GM13977 (cell line): ENCODE data around the gene RAB7B.

Experiments used
- DNase-seq: peaks from one replicate; pipeline ENCODE4 v3.0.0; 2012; ENCODE audit warnings: low spot score
- in situ Hi-C: fragments of 300-500 bp; cut with MboI; formaldehyde crosslinking; loops from one replicate; pipeline ENCODE4 v1.12.0; 2022; ENCODE audit warnings: low sequenced_read_pairs, low pct_unique_long_range_greater_than_20kb, mixed read lengths, inconsistent platforms; ENCODE audit not compliant: unreplicated experiment
- TF ChIP-seq, protein P1 (sequence below): IDR thresholded peaks from 2 replicates; pipeline ENCODE4 v1.5.1; 2012; ENCODE audit warnings: mild to moderate bottlenecking, control low read depth; ENCODE audit not compliant: insufficient read depth; ENCODE audit errors: extremely low read depth, missing control alignments

The RAB7B gene

DNA sequence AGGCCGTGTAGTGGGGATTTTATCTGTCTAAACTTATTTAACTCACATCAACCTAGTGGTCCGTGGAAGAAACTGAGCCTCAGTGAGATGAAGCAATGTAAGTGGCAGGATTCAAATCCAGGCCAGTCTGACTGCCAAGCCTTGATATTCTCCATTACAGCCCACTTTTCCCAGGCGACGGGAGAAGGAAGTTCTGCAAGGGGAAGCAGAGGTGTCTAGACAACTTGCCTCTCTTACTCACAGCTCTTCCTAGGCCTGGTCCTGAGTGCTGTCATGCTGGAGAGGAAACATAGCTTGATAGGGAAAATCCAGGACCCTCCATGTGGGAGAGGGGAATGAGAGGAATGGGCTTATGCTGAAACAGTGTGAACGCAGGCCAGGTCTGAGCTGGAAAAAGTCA is 11.4 kb upstream of the RAB7B start:
- in situ Hi-C loops: no loop called here
- TF ChIP-seq, protein P1, sequence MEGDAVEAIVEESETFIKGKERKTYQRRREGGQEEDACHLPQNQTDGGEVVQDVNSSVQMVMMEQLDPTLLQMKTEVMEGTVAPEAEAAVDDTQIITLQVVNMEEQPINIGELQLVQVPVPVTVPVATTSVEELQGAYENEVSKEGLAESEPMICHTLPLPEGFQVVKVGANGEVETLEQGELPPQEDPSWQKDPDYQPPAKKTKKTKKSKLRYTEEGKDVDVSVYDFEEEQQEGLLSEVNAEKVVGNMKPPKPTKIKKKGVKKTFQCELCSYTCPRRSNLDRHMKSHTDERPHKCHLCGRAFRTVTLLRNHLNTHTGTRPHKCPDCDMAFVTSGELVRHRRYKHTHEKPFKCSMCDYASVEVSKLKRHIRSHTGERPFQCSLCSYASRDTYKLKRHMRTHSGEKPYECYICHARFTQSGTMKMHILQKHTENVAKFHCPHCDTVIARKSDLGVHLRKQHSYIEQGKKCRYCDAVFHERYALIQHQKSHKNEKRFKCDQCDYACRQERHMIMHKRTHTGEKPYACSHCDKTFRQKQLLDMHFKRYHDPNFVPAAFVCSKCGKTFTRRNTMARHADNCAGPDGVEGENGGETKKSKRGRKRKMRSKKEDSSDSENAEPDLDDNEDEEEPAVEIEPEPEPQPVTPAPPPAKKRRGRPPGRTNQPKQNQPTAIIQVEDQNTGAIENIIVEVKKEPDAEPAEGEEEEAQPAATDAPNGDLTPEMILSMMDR: no peak
- DNase-seq: no peak

DNA sequence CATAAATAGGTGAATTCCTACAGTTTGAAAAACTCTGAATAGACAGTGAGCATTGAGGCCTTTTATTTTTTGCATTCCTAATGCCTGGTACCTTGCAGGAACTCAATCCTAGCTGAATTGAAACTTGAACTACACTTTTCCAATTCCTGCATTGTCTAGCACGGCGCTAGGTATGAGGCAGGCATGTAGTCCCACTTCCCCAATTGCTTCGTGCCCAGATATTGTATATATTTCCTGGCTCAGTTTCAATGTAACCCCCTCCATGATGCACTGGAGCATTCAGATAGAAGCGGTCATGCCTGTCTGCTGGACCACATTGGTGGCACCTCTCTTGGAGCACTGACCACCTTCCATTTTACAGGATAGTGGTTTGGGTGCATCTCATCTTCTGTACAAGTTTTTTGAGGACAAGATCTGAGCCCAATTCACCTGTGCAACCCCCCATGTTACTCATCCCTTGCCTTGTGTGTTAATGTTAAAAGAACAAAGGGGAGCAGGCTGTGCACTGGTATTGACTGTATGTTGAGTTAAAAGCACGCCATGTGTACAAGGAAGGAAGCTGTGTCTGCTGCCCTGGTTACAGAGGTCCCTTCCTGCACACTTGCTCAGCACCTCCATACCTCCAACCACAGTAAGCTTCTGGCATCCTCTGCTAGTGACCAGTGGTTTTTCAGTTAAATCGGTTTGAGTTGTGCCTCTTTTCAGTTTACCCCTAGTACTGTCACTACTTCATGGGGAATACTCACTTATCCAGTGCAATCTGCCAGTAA is 10.0 kb upstream of the RAB7B start:
- no peak for DNase-seq
- TF ChIP-seq, protein P1: no peak
- in situ Hi-C loops: no loop called here

DNA sequence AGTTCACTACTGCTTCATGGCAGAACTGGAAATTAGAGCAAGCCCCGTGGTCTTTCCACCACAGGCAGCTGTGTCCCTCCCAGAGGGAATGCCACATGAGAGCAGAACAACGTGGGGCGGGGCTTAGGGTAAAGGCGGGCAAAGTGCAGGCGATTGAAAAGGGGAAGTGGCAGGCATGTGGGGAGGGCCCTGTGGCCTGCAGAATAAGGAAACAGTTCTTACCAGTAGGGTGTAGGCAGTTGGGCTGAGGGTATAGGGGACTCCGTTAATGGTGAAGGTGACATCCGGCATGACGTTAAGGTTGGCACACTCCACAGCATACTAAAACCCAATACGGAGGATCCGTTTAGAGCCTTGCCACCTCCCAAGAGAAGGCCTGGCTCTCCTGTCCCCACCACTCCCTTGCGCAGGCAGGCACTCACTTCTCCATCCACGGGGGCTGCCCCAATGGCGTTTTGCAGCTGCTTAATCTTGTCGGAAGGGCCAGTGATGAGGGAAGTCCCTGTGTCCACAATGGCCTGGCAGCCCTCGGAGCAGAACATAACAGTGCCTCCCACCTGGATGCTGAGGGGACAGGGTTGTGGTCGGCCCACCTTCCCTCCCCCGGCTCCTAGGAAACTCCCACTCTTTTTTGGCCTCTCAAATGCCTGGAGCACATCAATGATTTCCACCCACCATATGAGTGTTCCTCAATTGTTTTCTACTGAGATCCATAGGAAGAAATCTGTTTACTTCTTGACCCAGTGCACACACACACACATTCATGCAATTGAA is 9.1 kb upstream of the RAB7B start:
- TF ChIP-seq, protein P1: no peak
- DNase-seq: peak; percentile 65
- in situ Hi-C loops: no loop called here

DNA sequence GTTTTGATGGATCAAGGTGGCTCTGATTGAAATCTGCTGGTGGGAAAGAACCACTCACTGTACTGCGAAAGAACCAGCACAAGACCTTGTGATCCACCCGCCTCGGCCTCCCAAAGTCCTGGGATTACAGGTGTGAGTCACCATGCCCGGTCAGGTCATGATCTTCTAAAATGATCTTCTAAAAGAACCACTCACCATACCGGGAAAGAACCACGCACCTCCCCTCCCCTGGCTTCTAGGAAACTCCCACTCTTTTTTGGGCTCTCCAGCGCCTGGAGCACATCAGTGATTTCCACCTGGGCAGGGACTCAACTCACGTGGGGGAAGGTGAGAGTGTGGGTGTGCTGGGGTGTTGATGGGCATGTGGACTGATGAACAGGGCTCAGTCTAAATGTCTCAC is 7.9 kb upstream of the RAB7B start:
- in situ Hi-C loops: no loop called here
- TF ChIP-seq, protein P1: no peak
- DNase-seq: no peak

DNA sequence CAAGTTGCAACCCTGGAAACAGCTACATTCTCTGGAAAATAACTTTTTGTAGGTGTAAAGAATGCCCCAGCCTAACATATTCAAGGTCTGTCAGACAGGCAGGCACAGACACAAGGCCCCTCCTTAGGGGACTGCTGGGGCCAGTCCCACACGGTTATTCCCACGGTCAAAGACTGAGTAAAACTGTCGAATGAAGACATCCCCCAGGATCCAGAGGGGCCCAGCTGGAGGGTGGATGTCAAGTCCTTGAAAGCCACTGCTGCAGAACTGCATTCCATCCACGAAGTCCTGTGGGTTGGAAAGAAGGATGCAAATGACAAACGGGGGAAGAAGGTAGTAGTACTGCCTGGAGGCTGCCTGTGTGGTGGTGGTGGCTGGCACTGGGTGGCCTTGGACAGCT is 6.9 kb upstream of the RAB7B start:
- TF ChIP-seq, protein P1: no peak
- in situ Hi-C loops: no loop called here
- no peak for DNase-seq

DNA sequence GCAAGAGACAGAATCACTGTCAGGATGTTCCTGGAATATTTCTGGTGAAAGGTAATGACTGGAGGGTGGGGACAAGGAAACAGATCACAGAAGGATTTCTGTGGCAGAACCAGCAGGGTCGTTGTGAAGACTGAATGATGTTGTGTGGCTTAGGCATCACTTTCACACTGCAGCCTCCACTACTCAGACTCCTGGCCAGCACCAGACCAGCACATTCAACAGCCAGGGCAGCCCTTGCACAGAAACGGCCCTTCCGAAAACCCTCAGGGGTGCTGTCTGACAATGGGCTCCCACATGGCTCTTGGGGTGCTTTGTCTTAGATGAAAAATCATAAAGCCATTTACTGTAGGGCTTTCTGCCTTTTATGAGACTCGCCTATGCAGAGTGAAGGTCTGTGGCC is 3.8 kb upstream of the RAB7B start:
- in situ Hi-C loops: no loop called here
- TF ChIP-seq, protein P1: no peak
- DNase-seq: no peak
